K562 (cell line): ENCODE results near the gene ADGRE1.

ENCODE experiments used
- BMI1 ChIP-seq: fragments of 150-350 bp; IDR thresholded peaks from 2 replicates; pipeline ENCODE4 v1.6.1; 2014; ENCODE audit warnings: low read length
- CTCF ChIP-seq, 3 experiments: IDR thresholded peaks in 2 of 3; conservative IDR thresholded peaks in 1 of 3; 2 replicates each; pipeline ENCODE4 v1.5.1; 2011 to 2012; ENCODE audit warnings: low read length in 3 of 3, mild to moderate bottlenecking in 3 of 3, control low read depth in 2 of 3, improper control_type of control experiment in 1 of 3, inconsistent platforms in 1 of 3, low read depth in 1 of 3, mixed read lengths in 1 of 3, moderate library complexity in 1 of 3; ENCODE audit not compliant: insufficient read depth in 2 of 3
- E4F1 ChIP-seq: fragments of 250-450 bp; sonication (Bioruptor Pico); IDR thresholded peaks from 2 replicates; pipeline ENCODE4 v1.5.0; 2021; ENCODE audit warnings: mild to moderate bottlenecking, borderline replicate concordance
- EGR1 ChIP-seq: fragments of 450-650 bp; conservative IDR thresholded peaks from 2 replicates; pipeline ENCODE4 v1.6.1; 2017; ENCODE audit warnings: mild to moderate bottlenecking
- EZH2 ChIP-seq: IDR thresholded peaks from 2 replicates; pipeline ENCODE4 v1.6.1; 2012; ENCODE audit warnings: low read depth, mild to moderate bottlenecking, inconsistent platforms, low read length, borderline replicate concordance
- GATAD2A ChIP-seq: fragments of 450-650 bp; IDR thresholded peaks from 2 replicates; pipeline ENCODE4 v1.6.1; 2017
- MAX ChIP-seq: sonication (generic); formaldehyde crosslinking; IDR thresholded peaks from 2 replicates; pipeline ENCODE4 v1.9.0; 2022; ENCODE audit warnings: mild to moderate bottlenecking, missing genetic modification reagents
- SP1 ChIP-seq: sonication (generic); formaldehyde crosslinking; IDR thresholded peaks from 2 replicates; pipeline ENCODE4 v1.8.1; 2022; ENCODE audit warnings: mild to moderate bottlenecking, missing genetic modification reagents
- TF ChIP-seq, protein P1 (sequence below), 2 experiments: fragments of 450-650 bp; formaldehyde crosslinking in 1 of 2; IDR thresholded peaks; 2 replicates each; pipeline versions ENCODE4 v1.4.0 to v1.6.1; 2014 to 2020; ENCODE audit warnings: mild to moderate bottlenecking in 2 of 2, borderline replicate concordance in 1 of 2, low read depth in 1 of 2
- TF ChIP-seq, protein P2 (sequence below): sonication (generic); formaldehyde crosslinking; IDR thresholded peaks from 2 replicates; pipeline ENCODE4 v1.8.1; 2022; ENCODE audit warnings: missing genetic modification reagents

- TF ChIP-seq, protein P1, sequence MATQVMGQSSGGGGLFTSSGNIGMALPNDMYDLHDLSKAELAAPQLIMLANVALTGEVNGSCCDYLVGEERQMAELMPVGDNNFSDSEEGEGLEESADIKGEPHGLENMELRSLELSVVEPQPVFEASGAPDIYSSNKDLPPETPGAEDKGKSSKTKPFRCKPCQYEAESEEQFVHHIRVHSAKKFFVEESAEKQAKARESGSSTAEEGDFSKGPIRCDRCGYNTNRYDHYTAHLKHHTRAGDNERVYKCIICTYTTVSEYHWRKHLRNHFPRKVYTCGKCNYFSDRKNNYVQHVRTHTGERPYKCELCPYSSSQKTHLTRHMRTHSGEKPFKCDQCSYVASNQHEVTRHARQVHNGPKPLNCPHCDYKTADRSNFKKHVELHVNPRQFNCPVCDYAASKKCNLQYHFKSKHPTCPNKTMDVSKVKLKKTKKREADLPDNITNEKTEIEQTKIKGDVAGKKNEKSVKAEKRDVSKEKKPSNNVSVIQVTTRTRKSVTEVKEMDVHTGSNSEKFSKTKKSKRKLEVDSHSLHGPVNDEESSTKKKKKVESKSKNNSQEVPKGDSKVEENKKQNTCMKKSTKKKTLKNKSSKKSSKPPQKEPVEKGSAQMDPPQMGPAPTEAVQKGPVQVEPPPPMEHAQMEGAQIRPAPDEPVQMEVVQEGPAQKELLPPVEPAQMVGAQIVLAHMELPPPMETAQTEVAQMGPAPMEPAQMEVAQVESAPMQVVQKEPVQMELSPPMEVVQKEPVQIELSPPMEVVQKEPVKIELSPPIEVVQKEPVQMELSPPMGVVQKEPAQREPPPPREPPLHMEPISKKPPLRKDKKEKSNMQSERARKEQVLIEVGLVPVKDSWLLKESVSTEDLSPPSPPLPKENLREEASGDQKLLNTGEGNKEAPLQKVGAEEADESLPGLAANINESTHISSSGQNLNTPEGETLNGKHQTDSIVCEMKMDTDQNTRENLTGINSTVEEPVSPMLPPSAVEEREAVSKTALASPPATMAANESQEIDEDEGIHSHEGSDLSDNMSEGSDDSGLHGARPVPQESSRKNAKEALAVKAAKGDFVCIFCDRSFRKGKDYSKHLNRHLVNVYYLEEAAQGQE (IDR thresholded peaks at IDR 0.05; ENCODE audit: borderline replicate concordance): no peak
- TF ChIP-seq, protein P1 (CRISPR knock-in tag; IDR thresholded peaks at IDR 0.05; ENCODE audit: low read depth): no peak
- TF ChIP-seq, protein P2, sequence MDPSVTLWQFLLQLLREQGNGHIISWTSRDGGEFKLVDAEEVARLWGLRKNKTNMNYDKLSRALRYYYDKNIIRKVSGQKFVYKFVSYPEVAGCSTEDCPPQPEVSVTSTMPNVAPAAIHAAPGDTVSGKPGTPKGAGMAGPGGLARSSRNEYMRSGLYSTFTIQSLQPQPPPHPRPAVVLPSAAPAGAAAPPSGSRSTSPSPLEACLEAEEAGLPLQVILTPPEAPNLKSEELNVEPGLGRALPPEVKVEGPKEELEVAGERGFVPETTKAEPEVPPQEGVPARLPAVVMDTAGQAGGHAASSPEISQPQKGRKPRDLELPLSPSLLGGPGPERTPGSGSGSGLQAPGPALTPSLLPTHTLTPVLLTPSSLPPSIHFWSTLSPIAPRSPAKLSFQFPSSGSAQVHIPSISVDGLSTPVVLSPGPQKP (CRISPR knock-in tag): no peak
- TF ChIP-seq SP1 (CRISPR knock-in tag): no peak
- no peak for TF ChIP-seq GATAD2A
- no peak for TF ChIP-seq MAX (CRISPR knock-in tag)
- no peak for TF ChIP-seq CTCF (IDR thresholded peaks at IDR 0.05 in 2 of 3, conservative IDR thresholded peaks at IDR 0.05 in 1 of 3; ENCODE audit: insufficient read depth in 2 of 3, low read depth in 1 of 3, low read length in 3 of 3)
- no peak for TF ChIP-seq EZH2
- no peak for TF ChIP-seq BMI1
- no peak for TF ChIP-seq E4F1 (CRISPR knock-in tag)
- TF ChIP-seq EGR1: no peak
Measured at GRCh38 chr19:6868351-6868750, 19.0 kb upstream of the ADGRE1 start.
